ENCODE data around the gene TEX51.

DNA sequence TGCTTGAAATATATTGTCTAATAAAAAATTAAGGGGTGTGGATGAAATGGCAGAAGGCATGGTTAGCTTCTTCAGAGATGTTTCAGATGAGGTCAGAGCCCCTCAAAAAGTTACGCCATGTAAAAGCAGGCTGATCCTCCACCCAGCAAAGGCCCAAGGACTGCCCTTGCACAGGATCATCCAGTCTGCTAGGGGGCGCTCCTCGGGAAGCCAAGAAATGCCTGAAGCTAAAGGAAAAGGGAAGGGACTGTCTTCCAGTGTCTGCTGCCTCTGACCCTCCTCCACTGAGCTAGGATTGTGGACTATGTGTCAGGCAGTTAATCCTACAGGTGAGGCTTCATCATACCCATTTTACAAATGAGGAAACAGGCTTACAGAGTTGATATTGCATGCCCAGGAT is 33.8 kb upstream of the TEX51 start:
- TF ChIP-seq, protein P1, sequence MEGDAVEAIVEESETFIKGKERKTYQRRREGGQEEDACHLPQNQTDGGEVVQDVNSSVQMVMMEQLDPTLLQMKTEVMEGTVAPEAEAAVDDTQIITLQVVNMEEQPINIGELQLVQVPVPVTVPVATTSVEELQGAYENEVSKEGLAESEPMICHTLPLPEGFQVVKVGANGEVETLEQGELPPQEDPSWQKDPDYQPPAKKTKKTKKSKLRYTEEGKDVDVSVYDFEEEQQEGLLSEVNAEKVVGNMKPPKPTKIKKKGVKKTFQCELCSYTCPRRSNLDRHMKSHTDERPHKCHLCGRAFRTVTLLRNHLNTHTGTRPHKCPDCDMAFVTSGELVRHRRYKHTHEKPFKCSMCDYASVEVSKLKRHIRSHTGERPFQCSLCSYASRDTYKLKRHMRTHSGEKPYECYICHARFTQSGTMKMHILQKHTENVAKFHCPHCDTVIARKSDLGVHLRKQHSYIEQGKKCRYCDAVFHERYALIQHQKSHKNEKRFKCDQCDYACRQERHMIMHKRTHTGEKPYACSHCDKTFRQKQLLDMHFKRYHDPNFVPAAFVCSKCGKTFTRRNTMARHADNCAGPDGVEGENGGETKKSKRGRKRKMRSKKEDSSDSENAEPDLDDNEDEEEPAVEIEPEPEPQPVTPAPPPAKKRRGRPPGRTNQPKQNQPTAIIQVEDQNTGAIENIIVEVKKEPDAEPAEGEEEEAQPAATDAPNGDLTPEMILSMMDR (conservative IDR thresholded peaks at IDR 0.05) = peak; percentile 42
- no peak for TF ChIP-seq ZFX (IDR thresholded peaks at IDR 0.05)

Data from C4-2B (cell line).